K562 (cell line): ENCODE results near the gene GTF2A2. TPM values are rescaled to one million over a fixed set of nuclear protein-coding genes. Genes with fewer than 3 reads are reported as not detected.

Experiments used
- ATAC-seq: fragments of 200-7000 bp; cut with Tn5 transposase; 3 replicates; pipeline ENCODE4 v1.9.1; 2020; ENCODE audit warnings: moderate library complexity
- BruUV-seq: library from RNA; stranded (reverse); fragments of 400-500 nt; replicated peaks from 2 replicates; lab custom pipeline; 2021; lab: Mats Ljungman, UMichigan
- CTCF ChIA-PET: fragments of 300-600 bp; formaldehyde crosslinking; extraction: SDS; loops from one replicate; lab custom pipeline; 2021; ENCODE audit warnings: low intra/inter-chr PET ratio; lab: Yijun Ruan, JAX
- POLR2A ChIA-PET: fragments of 300-600, 350-650 bp; sonication (Branson Sonifier 250); formaldehyde crosslinking; extraction: SDS; loops from one replicate; lab custom pipeline; 2021; ENCODE audit warnings: antibody characterized with exemption, inconsistent platforms; lab: Yijun Ruan, JAX
- DNase-seq, 4 experiments: peaks; one replicate each; pipeline versions ENCODE4 v3.0.0 to v3.0.0-alpha.2; 2011 to 2018; ENCODE audit warnings: low spot score in 3 of 4, mixed read lengths in 3 of 4; ENCODE audit errors: extremely low read depth in 1 of 4
- FAIRE-seq: peaks from 2 replicates; lab custom pipeline; 2011; peaks lifted over from hg19 to GRCh38; lab: Jason Lieb, UNC
- H2AFZ ChIP-seq: 2 replicates; pipeline ENCODE4 v1.6.0; 2011; ENCODE audit warnings: low read depth, low read length, control low read depth, inconsistent platforms
- H3K27ac ChIP-seq: fragments of 200-600 bp; 3 replicates; pipeline ENCODE4 v1.8.0; 2011; ENCODE audit warnings: low read depth, mild to moderate bottlenecking, control low read depth, inconsistent platforms, low read length, moderate library complexity, mixed read lengths; ENCODE audit errors: extremely low read depth
- H3K27me3 ChIP-seq, 2 experiments: fragments of 300-600 bp in 1 of 2; 2 replicates in 1 of 2; 3 replicates in 1 of 2; pipeline versions ENCODE4 v1.6.0 to v1.8.0; 2011; ENCODE audit warnings: inconsistent platforms in 2 of 2, low read length in 2 of 2, mild to moderate bottlenecking in 1 of 2, mixed read lengths in 1 of 2, moderate library complexity in 1 of 2; ENCODE audit not compliant: control insufficient read depth in 2 of 2, insufficient read depth in 2 of 2
- H3K36me3 ChIP-seq: fragments of 300-600 bp; 3 replicates; pipeline ENCODE4 v1.8.0; 2011; ENCODE audit warnings: mild to moderate bottlenecking, low read length, inconsistent platforms; ENCODE audit not compliant: control insufficient read depth, insufficient read depth
- H3K4me1 ChIP-seq, 2 experiments: fragments of 200-600 bp in 1 of 2; replicated peaks in 1 of 2; 2 replicates in 1 of 2; 3 replicates in 1 of 2; pipeline versions ENCODE4 v1.5.1 to v1.8.0; 2011; ENCODE audit warnings: inconsistent platforms in 2 of 2, low read length in 2 of 2, mild to moderate bottlenecking in 1 of 2, mixed read lengths in 1 of 2, moderate library complexity in 1 of 2; ENCODE audit not compliant: control insufficient read depth in 2 of 2, insufficient read depth in 2 of 2
- H3K4me2 ChIP-seq: 2 replicates; pipeline ENCODE4 v1.6.1; 2011; ENCODE audit warnings: low read length, control low read depth, inconsistent platforms, mixed read lengths; ENCODE audit not compliant: insufficient read depth
- H3K4me3 ChIP-seq: fragments of 200-600 bp; sonication (generic), shearing (Covaris generic); 2 replicates; pipeline ENCODE4 v1.5.1; 2016; ENCODE audit warnings: control low read depth, inconsistent platforms
- H3K79me2 ChIP-seq: fragments of 200-600 bp; 3 replicates; pipeline ENCODE4 v1.8.0; 2011; ENCODE audit warnings: low read length, inconsistent platforms; ENCODE audit not compliant: control insufficient read depth, insufficient read depth
- H3K9ac ChIP-seq, 2 experiments: 2 replicates each; pipeline versions ENCODE4 v1.6.0 to v1.6.1; 2011; ENCODE audit warnings: low read depth in 2 of 2, low read length in 2 of 2, control low read depth in 1 of 2, inconsistent platforms in 1 of 2, mild to moderate bottlenecking in 1 of 2, mixed read lengths in 1 of 2; ENCODE audit not compliant: insufficient read depth in 1 of 2
- H3K9me1 ChIP-seq: one replicate; pipeline ENCODE4 v1.6.0; 2011; ENCODE audit warnings: inconsistent platforms, mild to moderate bottlenecking, low read length, moderate library complexity; ENCODE audit not compliant: control insufficient read depth, insufficient read depth
- H3K9me3 ChIP-seq: replicated peaks from 2 replicates; pipeline ENCODE4 v1.5.1; 2011; ENCODE audit warnings: low read depth, low read length, inconsistent platforms; ENCODE audit not compliant: control insufficient read depth, insufficient read depth
- H4K20me1 ChIP-seq: replicated peaks from 2 replicates; pipeline ENCODE4 v1.6.1; 2011; ENCODE audit warnings: low read length, inconsistent platforms, mixed read lengths; ENCODE audit not compliant: control insufficient read depth, insufficient read depth
- ATF1 ChIP-seq, 2 experiments: fragments of 450-650 bp in 1 of 2; IDR thresholded peaks; 2 replicates each; pipeline ENCODE4 v1.6.1; 2016; ENCODE audit warnings: missing compliant biosample characterization in 1 of 2, missing genetic modification characterization in 1 of 2
- ATF6 ChIP-seq: sonication (generic); formaldehyde crosslinking; IDR thresholded peaks from 2 replicates; pipeline ENCODE4 v1.4.0; 2020; ENCODE audit warnings: mild to moderate bottlenecking, missing genetic modification reagents
- BACH1 ChIP-seq: fragments of 200-800 bp; sonication (Bioruptor generic); IDR thresholded peaks from 2 replicates; pipeline ENCODE4 v1.6.1; 2016; ENCODE audit warnings: missing genetic modification characterization, missing compliant biosample characterization
- CBFA2T2 ChIP-seq: fragments of 450-650 bp; conservative IDR thresholded peaks from 2 replicates; pipeline ENCODE4 v1.6.1; 2017; ENCODE audit warnings: mild to moderate bottlenecking
- CEBPB ChIP-seq: fragments of 450-650 bp; IDR thresholded peaks from 2 replicates; pipeline ENCODE4 v1.6.1; 2016; ENCODE audit warnings: missing genetic modification characterization, missing compliant biosample characterization
- COPS2 ChIP-seq: fragments of 450-650 bp; conservative IDR thresholded peaks from 2 replicates; pipeline ENCODE4 v1.6.1; 2016; ENCODE audit warnings: mild to moderate bottlenecking, moderate library complexity
- HCFC1 ChIP-seq: IDR thresholded peaks from 2 replicates; pipeline ENCODE4 v1.6.1; 2012; ENCODE audit warnings: low read depth, low read length, improper control_type of control experiment
- HNRNPLL ChIP-seq: fragments of 200-400 bp; formaldehyde crosslinking; IDR thresholded peaks from 2 replicates; pipeline ENCODE4 v1.6.1; 2017; ENCODE audit warnings: low read length, low read depth, mild to moderate bottlenecking; ENCODE audit not compliant: poor library complexity, severe bottlenecking
- HOMEZ ChIP-seq: fragments of 250-450 bp; sonication (Bioruptor Pico); IDR thresholded peaks from 2 replicates; pipeline ENCODE4 v1.4.0; 2020; ENCODE audit warnings: mild to moderate bottlenecking, moderate library complexity
- POLR2H ChIP-seq: IDR thresholded peaks from 2 replicates; pipeline ENCODE4 v1.6.1; 2016; ENCODE audit warnings: missing genetic modification characterization, low read depth, mild to moderate bottlenecking, control low read depth, missing compliant biosample characterization, moderate library complexity
- ZNF589 ChIP-seq: fragments of 200-800 bp; sonication (Bioruptor generic); IDR thresholded peaks from 2 replicates; pipeline ENCODE4 v1.6.1; 2016; ENCODE audit warnings: low read depth, missing genetic modification characterization, missing compliant biosample characterization
- ZNF764 ChIP-seq: fragments of 250-450 bp; sonication (Bioruptor Pico); IDR thresholded peaks from 2 replicates; pipeline ENCODE4 v1.4.0; 2020; ENCODE audit warnings: low read depth, mild to moderate bottlenecking, moderate library complexity
- ZNF77 ChIP-seq: fragments of 250-450 bp; sonication (Bioruptor Pico); IDR thresholded peaks from 2 replicates; pipeline ENCODE4 v1.5.0; 2020
- WGBS: fragments of 100-300 bp; shearing (Covaris generic); methylation state at CpG from one replicate; pipeline ENCODE4 v1.1.6; 2016; ENCODE audit warnings: low coverage, mixed read lengths; ENCODE audit not compliant: insufficient coverage; ENCODE audit errors: missing lambda C conversion rate; 5-methylcytosine and 5-hydroxymethylcytosine counted together
- in situ Hi-C: fragments of 300-500 bp; cut with MboI; formaldehyde crosslinking; loops from 4 replicates; pipeline ENCODE4 v1.15.0; 2018; ENCODE audit warnings: inconsistent platforms, mixed read lengths
- intact Hi-C: fragments of 100-400 bp; cut with micrococcal nuclease; formaldehyde crosslinking; loops from 2 replicates; pipeline ENCODE4 v1.14.2; 2022
- polyA plus RNA-seq, 8 experiments: library from polyadenylated mRNA; depleted of rRNA in 4 of 8; stranded (reverse) in 5 of 8; unstranded in 3 of 8; fragments of >200 nt; fragmentation: Nextera tagmentation in 2 of 8; fragmentation: Illumina TruSeq in 1 of 8; extraction: Ambion mirVana in 2 of 8; extraction: Trizol in 1 of 8; gene quantifications; 2 replicates each; pipeline versions ENCODE4 v1.2.1 to v1.2.3, GENCODE V29; 2011 to 2014; ENCODE audit warnings: inconsistent platforms in 1 of 8, missing spikeins in 1 of 8
- total RNA-seq, 7 experiments: library from RNA; depleted of rRNA in 6 of 7; stranded (reverse); fragments of >200 nt in 6 of 7; fragmentation: Illumina TruSeq in 2 of 7; extraction: Trizol in 2 of 7; gene quantifications; 2 replicates each; pipeline versions ENCODE4 v1.2.1 to v1.2.3, GENCODE V29; 2011 to 2021; ENCODE audit warnings: low replicate concordance in 1 of 7
- TF ChIP-seq, protein P1 (sequence below), 3 experiments: fragments of 200-800 bp in 1 of 3; sonication (Bioruptor generic) in 1 of 3; sonication (generic) in 1 of 3; formaldehyde crosslinking in 1 of 3; IDR thresholded peaks; 2 replicates each; pipeline versions ENCODE4 v1.6.1 to v1.8.0; 2016 to 2022; ENCODE audit warnings: mild to moderate bottlenecking in 2 of 3, missing compliant biosample characterization in 2 of 3, missing genetic modification characterization in 2 of 3, missing genetic modification reagents in 1 of 3
- TF ChIP-seq, protein P2 (sequence below), 2 experiments: IDR thresholded peaks; 2 replicates each; pipeline ENCODE4 v1.6.1; 2011; ENCODE audit warnings: borderline replicate concordance in 1 of 2, control low read depth in 1 of 2, low read depth in 1 of 2, low read length in 1 of 2, mild to moderate bottlenecking in 1 of 2, mixed read lengths in 1 of 2, moderate library complexity in 1 of 2; ENCODE audit not compliant: insufficient read depth in 1 of 2, insufficient read length in 1 of 2, poor library complexity in 1 of 2, severe bottlenecking in 1 of 2; ENCODE audit errors: extremely low read depth in 1 of 2

The GTF2A2 gene
- total and polyA plus RNA-seq, 9 of the 15 experiments (the other 6 are each of a cell fraction or from before 2014, with no cell fraction given): 128 to 656 (median 172) TPM

GRCh38 chr15:59646277-59646676 is 11.0 kb downstream of the GTF2A2 start:
- H3K4me1 ChIP-seq: no peaks in the 10 kb centered on the region
- WGBS: 100% methylated on average over 1 of the region's 1 CpG
- TF ChIP-seq ZNF77 (no peak), BACH1 (tag) (no peak), ATF6 (CRISPR knock-in tag) (no peak), CEBPB (tag) (no peak), ZNF764 (CRISPR knock-in tag) (no peak), ATF1 (CRISPR knock-in tag; IDR thresholded peaks at IDR 0.05) (no peak), ATF1 (tag; IDR thresholded peaks at IDR 0.05) (no peak), CBFA2T2 (no peak), HCFC1 (no peak), HOMEZ (CRISPR knock-in tag) (no peak), ZNF589 (CRISPR knock-in tag) (no peak), POLR2H (no peak), HNRNPLL (no peak), COPS2 (no peak)
- TF ChIP-seq, protein P1, sequence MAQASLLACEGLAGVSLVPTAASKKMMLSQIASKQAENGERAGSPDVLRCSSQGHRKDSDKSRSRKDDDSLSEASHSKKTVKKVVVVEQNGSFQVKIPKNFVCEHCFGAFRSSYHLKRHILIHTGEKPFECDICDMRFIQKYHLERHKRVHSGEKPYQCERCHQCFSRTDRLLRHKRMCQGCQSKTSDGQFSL (CRISPR knock-in tag; IDR thresholded peaks at IDR 0.05): no peak
- TF ChIP-seq, protein P1 (tag; IDR thresholded peaks at IDR 0.05): no peak
- TF ChIP-seq, protein P2, sequence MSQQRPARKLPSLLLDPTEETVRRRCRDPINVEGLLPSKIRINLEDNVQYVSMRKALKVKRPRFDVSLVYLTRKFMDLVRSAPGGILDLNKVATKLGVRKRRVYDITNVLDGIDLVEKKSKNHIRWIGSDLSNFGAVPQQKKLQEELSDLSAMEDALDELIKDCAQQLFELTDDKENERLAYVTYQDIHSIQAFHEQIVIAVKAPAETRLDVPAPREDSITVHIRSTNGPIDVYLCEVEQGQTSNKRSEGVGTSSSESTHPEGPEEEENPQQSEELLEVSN (IDR thresholded peaks at IDR 0.05; ENCODE audit: borderline replicate concordance in 1 of 2, extremely low read depth in 1 of 2, insufficient read depth in 1 of 2, insufficient read length in 1 of 2, low read depth in 1 of 2, low read length in 1 of 2, poor library complexity in 1 of 2, severe bottlenecking in 1 of 2): no peak
- H3K9me3 ChIP-seq: no peaks in the 10 kb centered on the region
- no peaks in the 10 kb centered on the region for H3K9me1 ChIP-seq
- ChIA-PET CTCF (no interaction called here), POLR2A (interaction anchor here (1.3 to 4.5 kb wide), 2 partner anchors 11 to 52 kb away, joined by 3 to 19 read pairs; partner anchors contain the start of gene GTF2A2)
- no peak overlapping the region for H3K9ac ChIP-seq
- H3K36me3 ChIP-seq: peaks cover 71% of the 10 kb centered on the region
- H2AFZ ChIP-seq: no peak overlapping the region
- no TSS peak for BruUV-seq
- no peak overlapping the region for H3K4me2 ChIP-seq
- FAIRE-seq (no peak), DNase-seq (no peak), ATAC-seq (no peak)
- no peaks in the 10 kb centered on the region for H3K27me3 ChIP-seq
- no peak overlapping the region for H3K27ac ChIP-seq
- intact Hi-C loops (no loop called here), in situ Hi-C loops (no loop called here)
- no peak overlapping the region for H3K4me3 ChIP-seq
- H3K79me2 ChIP-seq: peaks cover 5% of the 10 kb centered on the region; the same call in 1 of the 3 replicates
- no peaks in the 10 kb centered on the region for H4K20me1 ChIP-seq
